Stimulated activated naive CD8-positive, alpha-beta T cell treated with anti-CD3 and anti-CD28 coated beads, Interleukin-15, Interleukin-2, amounts not matched to agents 100 U/mL and 50 U/mL, for 24 hours (primary cell): ENCODE data around the gene PARVA.

Experiments
- ATAC-seq: fragments of 150-1000 bp; cut with Tn5 transposase; one replicate; pipeline ENCODE4 v1.10.0; 2021
- DNase-seq: peaks from one replicate; pipeline ENCODE4 v3.0.0; 2021

PARVA gene

DNA sequence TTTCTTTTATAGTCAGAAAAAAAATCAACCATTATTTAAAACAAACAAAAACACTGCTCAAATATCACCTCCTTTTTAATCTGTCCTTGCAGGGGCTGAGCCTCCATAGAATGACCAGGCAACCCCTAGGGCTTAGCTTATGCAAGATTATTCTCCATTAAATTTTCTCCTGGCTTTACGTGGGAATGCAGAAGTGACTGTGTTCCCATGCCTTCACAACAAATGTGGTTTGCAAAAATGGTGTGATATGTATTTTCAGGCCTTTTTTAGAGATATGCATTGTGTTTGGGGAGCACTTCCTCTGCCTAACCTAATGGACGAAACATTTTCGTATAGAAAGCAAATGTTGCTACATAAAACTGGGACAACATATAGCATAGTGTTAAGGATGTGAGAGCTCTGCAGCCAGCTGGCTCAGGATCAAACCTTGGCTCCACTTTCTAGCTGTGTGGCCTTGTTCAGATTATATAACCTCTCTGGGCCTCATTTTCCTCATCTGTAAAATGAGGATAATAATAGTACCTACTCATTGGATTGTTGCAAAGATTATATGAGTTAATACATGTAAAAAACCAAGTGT is 82.6 kb downstream of the PARVA start:
- DNase-seq: no peak
- ATAC-seq: no peak

GRCh38 chr11:12460466-12460865 is 83.1 kb downstream of the PARVA start:
- ATAC-seq (no peak), DNase-seq (no peak)

DNA sequence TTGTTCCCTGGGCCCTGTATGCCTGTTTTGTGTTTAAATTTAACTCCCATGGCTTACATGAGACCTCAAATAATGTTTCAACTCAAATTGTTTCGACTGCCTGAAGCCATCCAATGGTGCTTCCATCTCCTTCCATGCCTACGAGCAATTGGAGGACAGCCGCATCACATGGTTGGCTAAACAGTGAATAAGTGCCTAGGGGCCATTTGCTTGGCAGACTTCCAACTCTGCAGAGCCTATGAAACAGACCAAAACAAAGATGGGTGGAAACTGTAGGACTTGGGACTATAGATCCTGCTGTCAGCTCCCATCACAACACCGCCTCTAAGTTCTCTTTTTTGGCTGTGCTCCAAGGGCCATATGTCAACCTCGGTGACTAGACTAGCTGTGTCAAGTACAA is 84.1 kb downstream of the PARVA start:
- DNase-seq (no peak), ATAC-seq (no peak)

GRCh38 chr11:12464303-12464702 is 86.9 kb downstream of the PARVA start:
- DNase-seq (no peak), ATAC-seq (no peak)

DNA sequence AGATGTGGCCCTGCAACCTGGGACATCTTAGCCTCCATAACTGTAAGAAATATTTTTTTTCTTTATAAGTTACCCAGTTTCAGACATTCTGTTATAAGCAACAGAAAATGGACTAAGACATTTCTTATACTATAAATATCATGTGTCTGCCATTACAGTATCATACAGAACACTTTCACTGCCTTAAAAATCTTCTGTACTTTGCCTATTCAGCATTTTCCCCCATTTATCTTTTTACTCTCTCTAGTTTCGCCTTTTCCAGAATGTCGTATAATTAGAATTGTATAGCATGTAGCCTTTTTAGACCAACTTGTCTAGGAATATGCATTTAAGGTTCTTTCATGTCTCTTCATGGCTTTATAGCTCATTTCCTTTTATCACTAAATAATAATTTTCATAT is 88.0 kb downstream of the PARVA start:
- no peak for DNase-seq

DNA sequence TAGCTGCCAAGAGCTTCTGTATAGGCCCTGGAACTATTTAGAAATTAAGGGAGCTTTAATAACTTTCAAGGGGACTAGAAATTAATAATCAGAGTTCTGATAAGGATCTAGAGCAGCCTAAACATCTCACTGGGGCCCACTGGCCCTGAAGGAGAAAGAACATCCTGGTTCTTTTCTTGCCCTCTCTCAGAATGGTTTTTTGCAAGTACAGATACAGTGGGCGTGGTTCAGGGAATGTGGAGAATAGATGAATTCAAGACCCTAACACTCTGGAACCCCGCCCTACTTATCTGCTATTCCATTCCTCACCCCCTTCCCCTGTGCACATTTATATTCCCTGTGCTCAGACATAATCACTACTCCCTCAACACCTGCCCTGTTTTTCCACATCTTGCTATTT is 90.2 kb downstream of the PARVA start:
- DNase-seq (no peak), ATAC-seq (no peak)

More for the DNA sequence above, 88.0 kb downstream of the PARVA start:
- no peak for ATAC-seq

DNA sequence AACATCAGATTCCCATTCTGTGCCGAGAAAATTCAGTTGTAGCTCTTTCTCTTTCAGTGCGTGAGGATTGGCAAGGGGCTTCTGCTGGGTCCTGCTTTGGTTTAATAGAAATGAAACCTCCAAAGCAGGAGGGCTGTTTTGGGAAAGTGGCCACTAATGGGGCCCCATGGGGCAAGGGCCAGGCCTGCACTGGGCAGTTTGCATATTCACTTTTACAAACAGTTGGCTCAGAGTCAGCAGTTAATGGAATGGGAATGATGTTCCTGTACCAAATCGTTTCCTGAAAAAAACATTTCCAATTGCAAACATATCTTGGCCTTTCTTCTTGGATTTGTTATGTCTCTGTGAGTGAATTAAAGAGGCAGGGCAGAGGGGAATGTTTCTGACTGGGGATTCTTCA is 92.1 kb downstream of the PARVA start:
- DNase-seq (no peak), ATAC-seq (no peak)

GRCh38 chr11:12470236-12470635 is 92.9 kb downstream of the PARVA start:
- DNase-seq (no peak), ATAC-seq (no peak)

GRCh38 chr11:12472401-12473005 is 95.1 kb downstream of the PARVA start:
- DNase-seq: no peak
- no peak for ATAC-seq

GRCh38 chr11:12473381-12473780 is 96.0 kb downstream of the PARVA start:
- DNase-seq: no peak
- no peak for ATAC-seq

DNA sequence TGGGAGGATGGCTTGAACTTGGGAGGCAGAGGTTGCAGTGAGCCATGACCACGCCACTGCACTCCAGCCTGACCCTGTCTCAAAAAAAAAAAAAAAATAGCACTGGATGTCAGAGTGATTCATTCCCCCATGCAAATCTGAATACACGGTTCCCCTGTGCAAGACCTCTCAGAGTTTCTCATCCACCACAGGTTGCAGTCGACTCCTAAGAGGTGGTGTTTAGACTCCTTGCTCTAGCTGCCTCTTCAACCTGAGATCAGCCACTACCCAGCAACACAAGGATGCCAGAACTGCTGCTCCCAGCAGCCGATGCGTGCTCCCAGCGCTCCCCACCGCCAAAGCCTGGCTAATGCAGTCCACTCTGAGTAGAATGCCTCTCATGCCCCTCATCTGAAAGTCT is 97.5 kb downstream of the PARVA start:
- no peak for DNase-seq
- no peak for ATAC-seq

DNA sequence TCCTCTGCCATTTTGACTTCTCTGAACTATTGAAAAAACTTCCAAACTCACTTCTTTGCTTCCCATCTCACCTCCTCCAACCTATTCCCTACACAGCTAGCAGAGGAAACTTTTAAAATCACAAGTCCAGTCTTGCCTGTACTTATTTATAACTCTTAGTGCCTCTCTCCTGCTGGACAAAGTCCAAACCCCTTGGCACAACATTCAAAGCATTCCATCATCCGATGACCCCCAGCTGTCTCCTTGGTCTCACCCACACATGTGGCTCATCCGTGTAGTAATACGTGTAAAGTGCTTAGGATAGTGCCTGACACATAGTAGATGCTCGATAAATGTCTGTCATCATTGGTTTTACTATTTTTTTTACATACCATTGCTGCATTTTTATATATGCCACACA is 101.4 kb downstream of the PARVA start:
- DNase-seq (no peak), ATAC-seq (no peak)

- ATAC-seq (no peak), DNase-seq (no peak)
These were observed 103.0 kb downstream of the PARVA start for GRCh38 chr11:12480401-12480800.

- ATAC-seq: no peak
- DNase-seq: no peak
These were observed 105.5 kb downstream of the PARVA start for GRCh38 chr11:12482839-12483238.

DNA sequence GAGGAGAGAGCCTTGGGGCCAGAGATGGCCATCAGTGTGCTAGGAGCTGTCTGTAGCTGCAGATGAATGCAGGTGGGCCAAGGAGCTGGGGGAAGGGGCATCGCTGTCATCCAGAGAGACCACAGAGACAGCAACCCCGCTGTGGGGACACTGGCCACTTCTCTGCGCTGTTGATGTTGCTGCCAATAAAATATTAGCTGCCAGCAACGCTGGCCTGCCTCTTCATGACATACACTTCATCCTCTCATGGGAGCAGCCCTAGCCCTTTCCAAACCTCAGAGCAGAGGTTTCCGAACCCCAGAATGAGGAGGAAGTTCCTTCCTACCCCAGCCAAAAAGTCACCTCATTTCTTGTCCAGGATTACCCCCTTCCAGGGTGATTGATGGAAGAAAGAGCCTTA is 106.2 kb downstream of the PARVA start:
- no peak for DNase-seq
- ATAC-seq: no peak

- ATAC-seq: no peak
- no peak for DNase-seq
These were observed 108.0 kb downstream of the PARVA start for GRCh38 chr11:12485328-12485727.

DNA sequence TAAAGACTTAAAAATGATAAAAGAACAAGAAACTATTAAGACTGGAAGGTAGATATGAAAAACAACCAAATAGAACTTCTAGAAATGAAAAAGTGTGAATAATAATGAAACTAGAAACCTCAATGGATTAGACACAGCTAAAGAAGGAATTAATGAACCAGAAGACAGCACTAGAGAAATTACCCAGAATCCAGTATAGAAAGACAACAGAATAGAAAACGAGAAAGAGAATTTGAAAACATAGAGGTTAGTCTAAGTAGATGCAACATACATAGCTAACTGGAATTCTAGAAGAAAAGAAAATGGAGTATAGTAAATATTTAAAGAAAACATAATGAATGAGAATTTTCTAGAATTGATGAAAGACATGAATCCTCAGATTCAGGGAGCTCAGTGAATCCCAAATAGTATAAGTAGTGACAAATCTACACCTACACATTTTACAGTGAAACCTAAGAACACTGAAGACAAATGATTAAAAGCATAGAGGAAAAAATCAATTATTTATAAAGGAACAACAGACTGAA is 111.9 kb downstream of the PARVA start:
- ATAC-seq: no peak
- DNase-seq: no peak

- ATAC-seq: no peak
- DNase-seq: no peak
These were observed 117.3 kb downstream of the PARVA start for GRCh38 chr11:12494699-12495098.

DNA sequence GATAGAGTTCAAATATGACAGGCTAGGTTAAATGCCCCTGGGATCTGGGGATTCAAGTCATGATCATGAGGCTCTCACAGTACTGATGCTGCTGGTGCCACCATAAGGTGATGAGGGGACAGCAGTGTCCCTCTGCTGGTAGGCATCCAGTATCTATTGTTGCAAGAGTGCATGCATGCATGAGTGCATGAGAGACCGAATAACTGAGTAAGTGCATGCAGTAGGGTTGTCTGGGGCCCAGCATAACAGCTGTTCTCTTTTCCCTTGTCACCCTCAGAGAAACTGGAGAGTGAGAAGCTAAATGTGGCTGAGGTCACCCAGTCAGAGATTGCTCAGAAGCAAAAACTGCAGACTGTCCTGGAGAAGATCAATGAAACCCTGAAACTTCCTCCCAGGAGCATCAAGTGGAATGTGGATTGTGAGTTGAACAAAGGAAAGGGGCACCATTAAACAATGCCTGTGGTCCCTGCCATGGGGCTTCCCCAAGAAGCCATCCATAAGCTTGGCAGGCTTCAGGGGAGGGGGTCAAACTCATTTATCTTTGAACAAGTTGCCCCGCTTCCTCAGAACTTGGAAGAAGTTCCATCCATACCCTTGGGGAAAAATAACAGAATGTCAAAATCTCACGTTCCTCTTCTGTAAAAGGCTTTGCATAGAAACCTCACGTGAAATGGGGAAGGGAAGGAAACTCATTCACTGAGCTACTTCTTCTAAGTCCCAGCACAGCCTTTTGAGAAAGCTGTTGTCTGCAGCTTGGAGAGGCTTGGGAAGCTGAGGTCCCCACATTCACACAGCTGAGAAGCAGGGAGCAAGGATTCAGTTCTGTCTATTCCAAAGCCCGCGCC is 119.0 kb downstream of the PARVA start:
- peak; percentile 32 for ATAC-seq
- DNase-seq: no peak

- no peak for ATAC-seq
- no peak for DNase-seq
These were observed 120.1 kb downstream of the PARVA start for GRCh38 chr11:12497431-12497830.

DNA sequence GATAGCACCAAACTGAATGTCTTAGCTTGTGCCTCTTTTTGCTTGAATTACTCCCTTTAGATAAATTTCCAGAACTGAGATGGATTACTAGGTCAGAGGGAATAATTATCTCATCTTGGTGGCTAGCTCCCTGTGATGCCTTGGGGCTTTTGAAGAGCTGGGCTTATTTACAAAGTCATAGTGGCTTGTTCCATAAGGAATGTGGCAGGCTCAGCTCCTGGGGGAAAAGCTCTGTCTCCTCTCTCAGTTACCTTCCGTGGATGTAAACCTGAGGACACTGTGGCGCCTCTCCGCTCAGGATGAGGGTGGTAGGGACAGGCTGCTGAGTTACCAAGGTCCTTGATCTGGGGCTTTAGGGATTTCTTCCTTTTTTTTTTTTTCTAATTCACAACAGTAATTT is 121.7 kb downstream of the PARVA start:
- no peak for DNase-seq

DNA sequence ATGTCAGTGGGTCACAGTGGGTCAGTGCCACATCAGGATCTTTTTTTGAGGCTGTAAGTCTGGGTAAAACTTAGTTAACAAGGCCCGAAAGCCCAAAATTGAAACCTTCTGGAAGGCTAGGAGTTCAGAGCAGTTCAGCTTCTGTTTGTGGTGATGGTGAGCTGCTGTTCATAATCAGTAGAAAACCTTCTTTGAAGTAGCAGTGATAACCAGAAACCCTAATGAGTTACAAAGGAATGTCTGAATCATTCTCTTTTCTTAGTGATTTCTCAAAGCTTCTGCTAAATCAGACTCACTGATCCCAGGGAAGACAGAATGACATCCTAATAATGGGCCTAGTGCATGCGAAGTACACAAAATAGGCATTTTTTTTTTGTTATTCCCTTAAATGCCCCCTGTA is 124.7 kb downstream of the PARVA start:
- ATAC-seq (no peak), DNase-seq (no peak)

More for the DNA sequence above, 121.7 kb downstream of the PARVA start:
- no peak for ATAC-seq

DNA sequence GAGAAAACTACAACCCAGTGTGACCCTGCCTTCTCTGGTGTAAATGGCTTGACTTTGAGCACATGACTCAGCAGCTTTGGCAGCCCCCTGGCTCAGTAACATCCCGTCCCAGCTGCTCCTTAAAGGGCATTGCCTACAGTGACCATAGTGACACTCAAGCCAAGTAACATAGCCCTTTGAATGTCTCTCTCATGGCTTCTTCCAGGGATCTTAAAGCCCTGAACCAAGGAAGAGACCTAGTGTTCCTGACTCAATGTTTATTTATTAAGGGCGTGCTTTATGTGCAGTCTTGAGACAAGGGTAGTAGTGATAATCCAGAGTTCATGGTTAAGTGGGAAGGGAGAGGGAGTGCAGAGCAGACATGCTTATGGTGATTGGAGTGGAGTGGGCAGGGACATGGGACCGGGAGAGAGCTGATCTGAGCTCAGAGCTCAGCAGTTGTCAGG is 125.7 kb downstream of the PARVA start:
- ATAC-seq (no peak), DNase-seq (no peak)
